NCI-H345 (cell line): ENCODE data around the gene TMTC2.
A peak's percentile ranks its signal among the peaks of the same experiment; 100 is the strongest.

ENCODE experiments used
- DNase-seq: peaks from one replicate; lab custom pipeline; 2025; lab: John Stamatoyannopoulos, UW

The TMTC2 gene

DNA sequence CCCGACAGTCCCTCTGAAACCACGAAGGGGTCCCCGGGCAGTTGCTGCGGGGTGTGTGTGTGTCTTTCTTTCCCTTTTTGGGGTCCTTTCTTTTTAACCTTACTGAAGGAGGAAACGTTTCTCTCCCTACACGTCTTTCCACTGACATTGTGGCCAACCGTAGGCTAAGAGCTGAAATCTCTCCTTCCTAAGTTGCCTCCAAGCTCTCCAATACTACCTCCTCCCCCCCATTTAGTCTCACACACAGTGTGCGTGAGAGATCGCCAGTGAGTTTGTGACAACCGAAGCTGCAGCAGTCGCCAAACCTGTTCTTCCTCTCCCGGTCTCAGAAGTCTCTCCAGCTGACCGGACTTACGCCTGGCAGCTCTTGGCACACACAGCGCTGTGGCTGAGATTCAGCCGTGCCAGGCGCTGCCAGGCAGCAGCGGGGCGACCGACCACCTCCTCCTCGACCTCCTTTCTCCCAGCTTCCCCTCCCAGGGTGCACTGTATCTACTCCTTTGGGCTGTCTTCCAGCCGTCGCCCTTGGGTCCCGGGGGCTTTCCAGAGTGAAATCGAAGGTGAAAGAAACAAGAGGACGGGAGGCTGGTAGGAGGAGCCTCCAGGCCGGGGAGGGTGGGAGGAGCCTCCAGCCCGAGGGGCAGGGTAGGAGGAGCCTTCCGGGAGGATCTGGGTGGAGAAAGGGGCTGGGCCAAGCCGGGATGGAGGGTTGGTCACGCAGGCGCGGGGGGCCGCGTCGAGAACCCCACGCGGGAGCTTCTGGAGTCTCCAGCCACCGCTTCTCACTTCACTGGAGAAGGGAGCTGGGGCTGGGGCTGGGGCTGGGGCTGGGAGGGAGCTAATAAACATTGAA, at the start of gene TMTC2:
Gene TMTC2 (plus strand): TSS at position 739 of the 853 bp plus-strand sequence.
- DNase-seq: peak; percentile 95

DNA sequence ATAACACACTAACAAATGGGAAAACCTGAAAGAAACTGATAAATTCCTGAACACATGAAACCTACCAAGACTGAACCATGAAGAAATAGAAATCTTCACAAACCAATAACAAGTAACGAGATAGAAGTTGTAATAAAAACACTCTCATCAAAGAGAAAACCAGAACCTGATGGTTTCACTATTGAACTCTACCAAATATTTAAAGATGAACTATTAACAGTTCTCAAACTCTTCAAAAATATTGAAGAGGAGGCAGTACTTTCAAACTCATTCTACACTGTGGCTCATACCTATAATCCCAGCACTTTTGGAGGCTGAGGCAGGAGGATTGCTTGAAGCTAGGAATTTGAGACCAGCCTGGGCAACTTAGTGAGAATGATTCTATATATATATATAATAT, 48.4 kb upstream of the TMTC2 start:
- no peak for DNase-seq

DNA sequence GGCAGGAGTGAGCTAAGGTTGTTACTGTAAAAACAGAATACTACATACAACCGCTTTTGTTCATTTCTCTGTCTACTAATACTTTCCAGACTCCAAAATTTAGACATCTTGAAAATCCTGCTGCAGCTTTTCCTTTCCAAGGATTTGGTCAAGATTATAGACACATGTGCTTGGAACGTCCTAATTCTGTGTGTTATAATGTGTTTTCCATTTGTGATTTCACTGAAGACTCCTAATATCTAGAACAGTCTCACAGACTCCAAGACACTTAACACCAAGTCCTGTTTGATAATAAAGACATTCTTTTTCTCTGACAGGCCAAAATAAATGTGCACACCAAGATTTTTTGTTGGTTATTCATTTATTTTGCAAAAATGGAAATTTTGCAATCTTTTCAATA, 41.8 kb upstream of the TMTC2 start:
- DNase-seq: no peak

DNA sequence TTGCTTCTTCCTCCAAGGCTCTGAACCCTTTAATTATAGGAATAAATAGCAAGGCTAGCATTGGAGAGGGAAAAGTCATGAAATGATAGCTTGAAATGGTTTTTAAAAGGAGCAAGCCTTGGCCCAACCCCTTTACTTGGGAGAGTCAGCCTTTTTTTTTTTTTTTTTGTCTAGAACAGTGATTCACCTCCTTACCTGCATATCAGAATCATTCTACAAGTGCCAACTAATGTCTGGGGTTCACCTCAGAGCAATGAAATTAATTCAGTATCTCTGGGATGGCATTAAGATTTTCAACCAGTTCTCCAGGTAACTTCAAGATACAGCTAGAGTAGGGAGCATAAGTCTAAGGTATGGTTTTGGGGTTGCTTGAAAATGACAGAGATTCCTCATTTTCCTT, 41.3 kb upstream of the TMTC2 start:
- DNase-seq: no peak

DNA sequence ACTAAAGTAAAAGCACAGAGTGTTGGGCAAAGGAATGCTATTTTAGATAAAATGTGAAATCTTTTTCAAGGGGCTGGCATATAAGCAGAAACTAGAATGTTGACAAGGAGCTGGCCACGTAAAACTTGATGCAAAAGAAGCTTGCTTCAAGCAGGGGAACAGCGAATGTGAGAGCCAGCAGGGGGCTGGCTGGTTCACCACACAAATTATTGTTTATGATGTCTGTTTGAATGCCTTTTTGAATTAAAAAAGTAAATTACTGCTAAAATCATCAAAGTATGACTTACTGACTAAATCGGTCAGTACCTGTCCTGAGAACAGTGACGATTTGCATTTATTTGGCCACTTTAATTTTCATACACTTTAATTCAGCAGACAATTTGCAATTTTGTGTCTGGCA, 38.9 kb upstream of the TMTC2 start:
- DNase-seq: no peak

DNA sequence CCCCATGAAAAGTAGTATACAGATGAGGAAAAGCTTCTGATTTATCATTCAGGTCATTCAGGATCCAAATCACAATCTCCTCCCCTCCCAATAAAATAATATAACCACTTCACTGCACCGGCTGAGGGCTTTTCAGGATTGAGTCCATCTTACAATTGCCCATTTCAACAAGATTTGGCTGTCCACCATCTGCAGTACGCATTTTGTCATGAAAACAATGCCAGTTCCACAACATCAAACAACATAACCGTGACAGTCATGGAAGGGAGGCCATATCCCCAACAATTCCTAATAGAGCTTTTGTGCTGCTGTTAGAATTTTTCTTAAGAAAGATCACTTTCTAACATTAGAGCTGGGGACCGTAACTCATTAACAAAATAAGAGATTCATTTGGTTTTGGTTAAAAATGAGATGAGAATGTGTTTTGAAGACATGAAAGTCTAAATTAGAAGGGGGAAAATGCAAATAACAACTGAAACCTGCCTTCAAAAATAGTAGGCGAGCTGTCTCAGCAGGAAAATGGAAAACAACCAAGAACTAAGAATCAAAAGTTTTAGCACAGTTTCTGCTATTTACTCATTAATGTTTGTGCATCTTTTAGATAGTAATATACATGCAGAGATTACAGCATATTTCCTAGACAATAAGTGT, 38.3 kb upstream of the TMTC2 start:
- DNase-seq: no peak

- DNase-seq: peak; percentile 15
These were observed 35.9 kb upstream of the TMTC2 start for GRCh38 chr12:82650627-82651337.

- peak; percentile 74 for DNase-seq
These were observed 35.2 kb upstream of the TMTC2 start for GRCh38 chr12:82651489-82651888.

DNA sequence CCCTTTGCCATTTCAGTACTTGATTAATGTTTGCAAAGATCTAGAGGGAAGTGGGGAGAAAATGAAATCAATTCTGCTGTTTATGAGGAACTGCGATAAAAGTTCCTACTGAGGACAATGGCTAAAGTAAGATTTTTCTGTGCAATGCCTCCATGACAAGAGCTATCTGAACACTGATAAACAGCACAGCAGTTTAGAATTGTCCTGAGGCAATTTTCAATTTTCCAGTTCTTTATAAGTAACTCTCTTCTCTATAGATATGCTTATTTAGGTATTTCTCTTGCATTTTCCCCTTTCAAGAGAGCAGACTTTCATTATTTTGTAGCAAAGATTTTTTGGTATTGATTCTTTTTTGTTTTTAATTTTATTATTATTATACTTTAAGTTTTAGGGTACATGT, 34.6 kb upstream of the TMTC2 start:
- no peak for DNase-seq

GRCh38 chr12:82655751-82656150, 31.0 kb upstream of the TMTC2 start:
- DNase-seq: no peak

GRCh38 chr12:82659343-82660207, 27.1 kb upstream of the TMTC2 start:
- no peak for DNase-seq

DNA sequence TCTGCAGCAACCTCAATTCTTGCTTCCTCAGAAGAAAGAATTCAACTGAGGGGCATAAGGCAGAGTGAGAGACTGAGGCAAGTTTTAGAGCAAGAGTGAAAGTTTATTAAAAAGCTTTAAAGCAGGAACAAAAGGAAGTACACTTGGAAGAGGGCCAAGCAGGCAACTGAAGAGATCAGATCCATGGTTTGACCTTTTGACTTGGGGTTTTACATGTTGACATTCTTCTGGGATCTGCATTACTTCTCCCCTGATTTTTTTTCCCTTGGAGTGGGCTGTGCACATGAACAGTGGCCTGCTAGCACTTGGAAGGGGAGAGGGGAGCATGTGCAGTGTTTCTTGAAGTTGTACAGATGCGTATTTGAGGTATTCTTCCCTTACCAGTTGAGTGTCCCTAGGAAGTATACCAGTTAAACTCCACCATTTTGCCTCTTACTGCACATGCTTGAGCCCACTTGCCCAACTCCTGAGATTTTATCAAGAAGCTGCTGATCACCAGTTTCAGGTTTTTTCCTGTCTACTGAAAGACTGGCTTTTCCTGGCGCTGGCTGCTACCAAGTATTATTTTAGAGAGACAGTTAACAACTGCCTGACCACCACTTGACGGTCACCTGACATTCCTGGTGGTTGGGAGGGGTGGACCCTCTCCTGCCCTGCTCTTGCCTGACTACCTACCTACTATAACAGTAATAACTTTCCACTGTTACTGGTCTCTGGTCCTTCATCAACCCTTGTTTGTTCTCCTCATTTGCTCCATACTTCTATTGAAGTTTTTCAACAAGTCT, 26.0 kb upstream of the TMTC2 start:
- DNase-seq: no peak

- peak; percentile 21 for DNase-seq
These were observed 22.8 kb upstream of the TMTC2 start for GRCh38 chr12:82663893-82664292.

GRCh38 chr12:82665142-82665923, 21.4 kb upstream of the TMTC2 start:
- DNase-seq: no peak

GRCh38 chr12:82666830-82667229, 19.9 kb upstream of the TMTC2 start:
- no peak for DNase-seq

DNA sequence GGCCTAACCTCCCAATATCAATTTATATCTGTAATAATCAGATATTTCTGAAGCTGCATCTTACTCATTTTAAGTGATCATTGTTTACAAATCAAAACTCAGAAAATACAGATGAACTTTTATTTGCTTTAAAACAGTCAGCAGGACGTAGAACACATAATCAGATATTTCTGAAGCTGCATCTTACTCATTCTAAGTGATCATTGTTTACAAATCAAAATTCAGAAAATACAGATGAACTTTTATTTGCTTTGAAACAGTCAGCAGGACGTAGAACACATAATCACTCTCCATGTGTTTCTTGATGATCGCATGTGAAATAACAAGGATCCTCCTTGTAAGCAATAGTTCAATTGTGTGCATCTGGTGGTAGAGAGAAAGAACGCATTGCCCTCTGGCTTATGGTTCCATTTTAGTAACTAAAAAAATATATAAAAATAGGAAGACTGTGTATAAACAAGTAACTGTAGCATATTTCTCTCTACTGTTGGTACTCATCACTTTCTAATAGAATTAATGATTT, 15.0 kb upstream of the TMTC2 start:
- DNase-seq: no peak

DNA sequence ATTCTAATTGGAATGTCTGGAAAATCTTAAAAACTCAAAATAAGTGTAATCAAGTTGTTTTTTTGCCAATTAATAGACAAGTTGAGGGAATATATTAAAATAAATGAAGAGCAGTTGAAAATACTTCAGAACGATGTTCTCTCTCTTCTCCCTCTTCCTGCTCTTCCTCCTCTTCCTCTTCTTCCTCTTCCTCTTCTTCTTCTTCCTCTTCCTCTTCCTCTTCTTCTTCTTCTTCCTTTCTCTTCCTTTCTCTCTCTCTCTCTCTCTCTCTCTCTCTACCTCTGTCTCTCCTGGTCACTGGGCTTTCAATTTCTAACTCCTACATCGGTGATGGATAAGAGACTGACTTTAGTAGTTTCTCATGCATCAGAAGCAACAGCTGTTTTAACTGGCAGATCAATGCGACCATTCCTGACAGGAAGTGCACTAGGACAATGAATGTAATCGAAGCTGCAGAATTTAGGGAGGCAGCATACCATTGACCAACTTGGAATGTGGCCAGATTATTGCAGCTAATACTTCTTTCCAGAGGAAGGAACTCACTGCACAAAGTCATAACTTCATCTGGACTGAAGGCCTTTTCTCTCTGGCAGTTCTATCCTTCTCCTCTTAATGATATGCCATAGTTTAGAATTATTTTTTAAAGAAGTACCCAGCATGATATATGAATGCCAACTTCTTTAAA, 13.8 kb upstream of the TMTC2 start:
- DNase-seq: peak; percentile 27

DNA sequence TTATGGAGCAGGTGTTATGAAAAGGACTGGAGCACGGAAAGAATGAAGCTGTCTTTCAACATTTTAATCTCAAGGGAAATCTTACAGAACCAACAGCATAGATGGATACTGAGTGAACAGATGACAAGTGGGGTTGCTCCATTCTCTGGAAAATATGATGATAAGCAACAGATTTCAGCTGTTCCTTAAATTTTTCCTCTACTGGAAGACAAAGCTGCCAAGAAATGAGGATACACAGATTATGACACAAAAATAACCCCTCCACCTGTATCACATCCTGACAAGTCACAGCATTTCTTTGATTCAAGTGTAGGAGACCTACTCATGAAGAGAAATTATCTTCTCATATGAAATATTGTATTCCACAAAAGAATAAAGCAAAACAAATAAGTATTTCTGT, 13.0 kb upstream of the TMTC2 start:
- DNase-seq: peak; percentile 18

GRCh38 chr12:82675246-82675645, 11.5 kb upstream of the TMTC2 start:
- no peak for DNase-seq
